ENCODE measurements around the gene FBXL17.

Gene FBXL17

GRCh38 chr5:107925200-107925599 is 456.7 kb downstream of the FBXL17 start:
- no peaks in the 10 kb centered on the region for H4K20me1 ChIP-seq (ENCODE audit: low read depth, low read length)
- no peak overlapping the region for H3K4me3 ChIP-seq (ENCODE audit: insufficient read depth, low read length, poor library complexity, severe bottlenecking)
- H2AFZ ChIP-seq (ENCODE audit: low read depth, low read length, severe bottlenecking) = no peak overlapping the region
- H3K79me2 ChIP-seq (ENCODE audit: insufficient read depth, low read length) = no peaks in the 10 kb centered on the region
- no peaks in the 10 kb centered on the region for H3K27me3 ChIP-seq (ENCODE audit: low read length)
- H3K27ac ChIP-seq (ENCODE audit: low read depth, low read length) = no peak overlapping the region
- H3K9me3 ChIP-seq (ENCODE audit: insufficient read depth, low read length) = no peaks in the 10 kb centered on the region
- H3F3A ChIP-seq (ENCODE audit: insufficient read depth) = no peaks in the 10 kb centered on the region
- H3K9me2 ChIP-seq (replicated peaks; ENCODE audit: insufficient read depth, low read length) = no peaks in the 10 kb centered on the region
- no peak overlapping the region for H3K4me2 ChIP-seq (ENCODE audit: low read depth, low read length, poor library complexity, severe bottlenecking)
- no peak for TF ChIP-seq EZH2phosphoT487 (conservative IDR thresholded peaks at IDR 0.05; ENCODE audit: low read length)
- TF ChIP-seq CTCF (IDR thresholded peaks at IDR 0.05; ENCODE audit: insufficient read depth, low read length, poor library complexity, severe bottlenecking) = no peak
- no peak overlapping the region for H3K9ac ChIP-seq (ENCODE audit: low read length)
- H3K36me3 ChIP-seq (ENCODE audit: low read length) = no peaks in the 10 kb centered on the region

GRCh38 chr5:107919969-107920368 is 461.9 kb downstream of the FBXL17 start:
- Histone ChIP-seq H3K9ac (ENCODE audit: low read length) (no peak overlapping the region), H3K9me3 (ENCODE audit: insufficient read depth, low read length) (no peaks in the 10 kb centered on the region), H2AFZ (ENCODE audit: low read depth, low read length, severe bottlenecking) (no peak overlapping the region), H3K36me3 (ENCODE audit: low read length) (no peaks in the 10 kb centered on the region), H3K27ac (ENCODE audit: low read depth, low read length) (no peak overlapping the region), H3K79me2 (ENCODE audit: insufficient read depth, low read length) (no peaks in the 10 kb centered on the region), H4K20me1 (ENCODE audit: low read depth, low read length) (no peaks in the 10 kb centered on the region), H3K9me2 (replicated peaks; ENCODE audit: insufficient read depth, low read length) (no peaks in the 10 kb centered on the region), H3K4me3 (ENCODE audit: insufficient read depth, low read length, poor library complexity, severe bottlenecking) (no peak overlapping the region), H3F3A (ENCODE audit: insufficient read depth) (no peaks in the 10 kb centered on the region), H3K4me2 (ENCODE audit: low read depth, low read length, poor library complexity, severe bottlenecking) (no peak overlapping the region), H3K27me3 (ENCODE audit: low read length) (no peaks in the 10 kb centered on the region)
- TF ChIP-seq EZH2phosphoT487 (conservative IDR thresholded peaks at IDR 0.05; ENCODE audit: low read length) (no peak), CTCF (IDR thresholded peaks at IDR 0.05; ENCODE audit: insufficient read depth, low read length, poor library complexity, severe bottlenecking) (no peak)

GRCh38 chr5:107919361-107919760 is 462.5 kb downstream of the FBXL17 start:
- no peak overlapping the region for H3K4me3 ChIP-seq (ENCODE audit: insufficient read depth, low read length, poor library complexity, severe bottlenecking)
- TF ChIP-seq CTCF (IDR thresholded peaks at IDR 0.05; ENCODE audit: insufficient read depth, low read length, poor library complexity, severe bottlenecking) (no peak), EZH2phosphoT487 (conservative IDR thresholded peaks at IDR 0.05; ENCODE audit: low read length) (no peak)

More at GRCh38 chr5:107919361-107919760, 462.5 kb downstream of the FBXL17 start:
- H4K20me1 ChIP-seq (ENCODE audit: low read depth, low read length) = no peaks in the 10 kb centered on the region
- no peaks in the 10 kb centered on the region for H3K9me3 ChIP-seq (ENCODE audit: insufficient read depth, low read length)
- H3K27ac ChIP-seq (ENCODE audit: low read depth, low read length) = no peak overlapping the region
- no peaks in the 10 kb centered on the region for H3K9me2 ChIP-seq (replicated peaks; ENCODE audit: insufficient read depth, low read length)
- H3K27me3 ChIP-seq (ENCODE audit: low read length) = no peaks in the 10 kb centered on the region
- H2AFZ ChIP-seq (ENCODE audit: low read depth, low read length, severe bottlenecking) = no peak overlapping the region
- H3K4me2 ChIP-seq (ENCODE audit: low read depth, low read length, poor library complexity, severe bottlenecking) = no peak overlapping the region
- no peak overlapping the region for H3K9ac ChIP-seq (ENCODE audit: low read length)
- no peaks in the 10 kb centered on the region for H3K79me2 ChIP-seq (ENCODE audit: insufficient read depth, low read length)
- H3F3A ChIP-seq (ENCODE audit: insufficient read depth) = no peaks in the 10 kb centered on the region
- H3K36me3 ChIP-seq (ENCODE audit: low read length) = no peaks in the 10 kb centered on the region

Measured in SU-DHL-6 (cell line).